Measurements from ENCODE around the gene IGFBP6. TPM values are rescaled to one million over a fixed set of nuclear protein-coding genes. Genes with fewer than 3 reads are reported as not detected.

IGFBP6 gene
- total RNA-seq, 1 experiment from 2014 or later = 29.3 TPM

DNA sequence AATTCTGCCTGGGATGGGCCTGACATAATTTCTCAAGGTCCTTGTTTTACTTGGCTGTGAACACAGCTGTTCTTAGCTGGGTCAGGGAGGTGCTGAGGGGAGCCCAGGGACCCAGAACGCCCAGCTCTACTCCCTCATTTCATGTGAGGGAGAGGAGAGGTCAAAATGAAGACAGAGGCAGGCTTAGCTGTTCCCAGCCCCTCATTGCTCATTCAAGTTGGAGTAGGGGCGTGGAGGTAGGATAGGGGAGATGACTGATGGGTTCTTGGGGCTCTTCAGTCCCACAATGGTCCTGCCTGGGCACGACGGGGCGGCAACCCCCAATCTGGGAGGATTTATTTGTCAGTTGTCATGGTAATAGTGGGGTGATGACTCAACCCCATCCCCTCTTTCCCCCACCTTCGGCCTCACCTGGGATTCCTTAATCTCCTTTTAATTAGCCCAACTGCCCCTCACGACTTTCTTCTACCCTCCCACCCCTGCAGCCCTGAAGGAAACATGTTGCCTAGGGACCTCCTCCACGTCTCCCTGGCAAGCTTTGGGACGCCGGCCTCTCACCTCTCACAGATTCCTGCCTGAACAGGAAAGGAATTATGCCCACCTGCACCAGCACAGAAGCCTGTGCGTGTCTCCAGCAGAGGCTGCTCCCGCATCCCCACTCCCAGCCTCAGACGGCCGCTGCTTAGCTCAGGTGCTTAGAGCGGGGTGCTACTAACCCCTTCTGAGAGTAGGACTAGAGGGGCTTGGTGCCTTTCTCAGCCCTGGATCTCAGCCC, 28.5 kb upstream of the IGFBP6 start:
- DNase-seq (ENCODE audit: low spot score) = no peak
- in situ Hi-C loops (cut with HindIII; ENCODE audit: low sequenced_read_pairs) = no loop called here

DNA sequence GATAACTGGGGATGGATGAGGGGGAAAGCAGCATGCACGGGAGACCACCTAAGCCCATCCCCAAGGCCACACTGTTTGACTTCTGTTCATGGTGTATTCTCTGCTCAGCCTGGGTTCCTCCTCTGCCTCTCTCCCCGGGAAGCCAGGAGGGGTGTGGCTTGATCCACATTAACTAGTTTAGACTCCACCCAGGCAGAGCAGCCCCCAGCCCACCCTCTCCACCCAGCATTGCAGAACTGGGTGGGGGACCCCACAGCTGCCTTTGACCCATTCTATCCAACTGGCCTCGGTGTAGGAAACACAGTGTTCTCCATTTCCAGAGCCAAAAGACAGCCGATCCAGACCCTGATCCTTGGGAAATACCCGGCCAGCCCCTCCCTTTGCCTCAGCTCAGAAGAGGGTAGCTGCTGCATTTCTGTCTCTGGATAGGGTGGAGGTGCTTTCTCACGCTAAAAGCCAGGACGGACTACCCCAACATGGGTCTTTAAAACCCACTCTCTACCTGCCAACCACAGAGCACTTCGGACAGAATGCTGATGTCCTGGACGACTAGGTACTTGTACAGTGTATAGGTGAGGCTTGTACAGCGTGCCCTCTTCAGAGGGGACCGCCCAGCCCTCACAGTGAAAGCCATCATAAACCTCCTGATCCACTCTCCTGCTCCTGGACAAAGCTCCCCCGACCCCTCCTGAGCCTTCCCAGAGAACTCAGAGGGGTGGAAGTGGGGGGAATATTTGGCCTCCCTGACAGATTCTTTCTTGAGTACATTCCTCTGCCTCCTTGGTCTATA, 27.7 kb upstream of the IGFBP6 start:
- no peak for DNase-seq (ENCODE audit: low spot score)
- in situ Hi-C loops (cut with HindIII; ENCODE audit: low sequenced_read_pairs) = loop anchor here (10.0 kb wide), 1 partner anchor 125 kb away; no protein-coding TSS in a partner anchor

DNA sequence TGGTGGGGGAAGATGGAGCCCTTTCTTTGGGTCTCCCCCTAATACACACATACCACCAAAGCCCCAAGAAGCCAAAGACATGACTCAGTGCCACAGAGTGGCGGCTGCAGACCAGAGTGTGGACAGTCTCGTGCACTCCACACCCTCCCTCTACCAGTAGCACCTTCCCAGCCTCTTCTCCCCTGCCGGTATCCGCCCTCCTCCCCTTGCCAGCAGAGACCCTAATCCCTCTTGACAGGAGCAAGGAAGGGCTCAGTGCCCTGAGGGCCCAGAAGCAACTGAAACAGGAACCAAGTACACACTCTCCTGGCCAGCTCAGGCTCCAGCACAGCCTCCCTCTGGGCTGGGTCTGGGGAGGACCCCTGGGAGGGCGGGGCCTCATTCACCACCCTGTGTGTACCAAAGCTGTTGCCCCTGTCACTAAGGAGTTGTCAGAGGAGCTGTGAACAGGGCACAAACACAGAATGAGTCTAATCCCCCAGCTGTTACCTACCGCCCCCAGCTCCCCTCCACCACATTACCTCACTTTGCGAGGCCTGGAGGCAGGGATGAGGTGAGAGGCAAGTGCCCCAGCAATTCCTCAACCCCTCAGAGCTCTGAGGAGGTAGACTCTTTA, 26.5 kb upstream of the IGFBP6 start:
- no peak for DNase-seq (ENCODE audit: low spot score)
- in situ Hi-C loops (cut with HindIII; ENCODE audit: low sequenced_read_pairs) = loop anchor here (10.0 kb wide), 1 partner anchor 124 kb away; no protein-coding TSS in a partner anchor

DNA sequence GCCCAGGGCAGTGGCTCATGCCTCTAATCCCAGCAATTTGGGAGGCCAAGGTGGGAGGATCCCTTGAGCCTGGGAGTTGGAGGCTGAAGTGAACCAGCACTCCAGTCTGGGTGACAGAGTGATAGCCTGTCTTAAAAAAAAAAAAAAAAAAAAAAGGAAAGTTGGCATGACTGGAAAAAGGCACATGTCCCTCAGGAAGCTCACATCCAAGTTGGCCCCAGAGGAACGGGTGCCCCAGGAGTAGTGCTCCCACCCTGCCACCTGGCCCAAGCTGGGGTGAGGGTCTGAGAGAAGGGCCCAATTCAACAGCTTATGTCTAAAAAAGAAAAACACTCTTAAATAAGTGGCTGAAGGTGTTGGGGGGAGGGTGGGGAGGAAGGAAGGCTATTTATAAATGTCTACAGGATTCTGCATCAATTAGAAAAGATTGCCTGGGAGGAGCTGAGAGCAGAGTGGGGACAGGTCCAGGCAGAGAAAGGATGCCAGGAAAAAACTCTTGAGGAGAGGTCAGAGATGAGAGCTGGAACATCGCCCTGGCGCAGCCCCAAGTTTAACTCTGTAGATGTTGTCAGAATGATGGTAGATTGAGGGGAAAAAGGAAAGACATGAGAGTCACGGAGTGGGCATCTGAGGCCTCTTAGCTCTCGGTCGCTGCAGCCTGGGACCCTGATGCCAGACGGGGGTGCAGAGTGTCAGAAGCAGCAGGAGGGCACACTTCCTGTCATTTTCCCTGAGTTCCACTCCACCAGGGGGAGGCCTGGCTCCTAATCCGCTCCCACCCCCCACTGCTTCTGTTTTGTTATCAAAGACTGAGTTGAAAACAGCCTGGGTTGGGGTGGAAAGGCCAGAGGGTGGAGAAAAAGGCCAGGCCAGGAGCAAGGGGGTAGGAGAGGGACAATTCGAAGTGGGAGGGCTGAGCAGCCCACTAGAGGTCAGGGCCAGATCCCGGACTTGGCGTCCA, 25.6 kb upstream of the IGFBP6 start:
- DNase-seq (ENCODE audit: low spot score) = no peak
- in situ Hi-C loops (cut with HindIII; ENCODE audit: low sequenced_read_pairs) = loop anchor here (10.0 kb wide), 1 partner anchor 123 kb away; no protein-coding TSS in a partner anchor

DNA sequence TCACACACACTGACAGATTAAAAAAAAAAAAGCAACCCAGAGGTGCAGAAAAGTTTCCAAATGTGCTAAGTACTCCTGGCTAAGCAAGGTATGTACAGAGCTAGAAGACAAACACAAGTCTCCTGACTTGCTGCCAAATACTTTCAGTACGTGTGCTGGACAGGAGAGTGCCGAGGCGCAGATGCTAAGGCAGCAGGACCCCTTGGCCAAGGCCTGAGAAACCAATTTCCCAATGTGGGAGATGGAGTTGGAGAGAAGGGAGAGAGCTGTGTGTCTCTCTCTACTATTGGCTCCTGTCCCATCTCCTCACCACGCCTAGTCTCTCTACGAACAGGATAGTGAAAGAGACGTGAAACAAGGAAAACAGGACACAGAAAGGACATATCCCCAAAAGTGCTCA, 23.6 kb upstream of the IGFBP6 start:
- peak; percentile 47 for DNase-seq (ENCODE audit: low spot score)
- in situ Hi-C loops (cut with HindIII; ENCODE audit: low sequenced_read_pairs) = loop anchor here (10.0 kb wide), 1 partner anchor 121 kb away; no protein-coding TSS in a partner anchor

DNA sequence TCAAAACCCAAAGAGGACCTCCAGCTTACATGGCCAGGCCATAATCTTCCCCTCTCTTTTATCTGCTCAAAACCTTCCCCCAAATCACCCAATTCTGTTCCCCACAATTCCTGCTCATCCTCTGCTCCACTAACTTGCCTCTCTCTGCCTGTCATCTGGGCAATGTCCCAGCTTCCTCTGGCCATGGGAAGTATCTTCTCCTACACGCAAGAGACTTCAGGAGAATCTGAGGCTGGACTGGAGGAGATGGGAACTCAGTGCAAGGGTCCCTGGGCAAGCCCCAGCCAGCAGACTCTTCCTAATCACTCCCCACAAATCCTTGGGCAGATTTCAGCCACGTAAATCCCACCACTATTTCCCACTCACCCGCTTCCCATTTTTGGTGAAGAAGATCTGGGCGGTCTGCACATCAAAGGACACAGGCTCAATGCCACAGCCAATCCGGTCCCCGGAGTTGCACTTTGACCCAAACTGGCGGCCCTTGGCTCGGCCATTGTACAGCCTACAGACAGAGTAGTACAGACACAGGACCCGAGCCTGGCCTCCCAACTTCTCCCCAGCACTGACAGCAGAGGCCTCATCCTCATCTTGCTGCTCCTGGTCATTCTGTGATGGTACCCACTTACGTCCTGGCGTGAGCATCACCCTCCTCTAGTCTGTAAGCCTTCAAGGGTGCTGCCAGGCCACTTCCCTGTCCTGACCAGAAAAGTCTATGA, 23.0 kb upstream of the IGFBP6 start:
- no peak for DNase-seq (ENCODE audit: low spot score)
- in situ Hi-C loops (cut with HindIII; ENCODE audit: low sequenced_read_pairs) = loop anchor here (10.0 kb wide), 1 partner anchor 120 kb away; no protein-coding TSS in a partner anchor

DNA sequence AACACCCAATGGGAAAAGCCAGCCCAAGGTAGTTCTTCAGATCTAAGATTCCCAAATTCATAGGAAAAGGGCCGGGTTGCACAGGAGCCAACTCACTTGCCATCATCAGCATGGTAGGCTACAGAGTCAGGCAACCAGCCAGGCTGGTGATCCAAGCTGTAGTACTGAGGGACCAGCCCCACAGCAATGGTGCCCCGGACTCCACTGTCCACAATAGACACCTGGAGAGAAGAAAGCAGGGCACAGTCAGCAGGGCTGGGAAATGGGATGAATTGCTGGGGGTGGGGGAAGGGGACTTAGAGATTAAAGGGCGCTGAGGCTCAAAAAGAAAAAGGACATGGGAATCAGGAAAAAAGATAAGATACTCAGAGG, 22.5 kb upstream of the IGFBP6 start:
- in situ Hi-C loops (cut with HindIII; ENCODE audit: low sequenced_read_pairs) = loop anchor here (5.0 to 10.0 kb wide), 2 partner anchors 47 to 120 kb away; no protein-coding TSS in a partner anchor
- DNase-seq (ENCODE audit: low spot score) = no peak

DNA sequence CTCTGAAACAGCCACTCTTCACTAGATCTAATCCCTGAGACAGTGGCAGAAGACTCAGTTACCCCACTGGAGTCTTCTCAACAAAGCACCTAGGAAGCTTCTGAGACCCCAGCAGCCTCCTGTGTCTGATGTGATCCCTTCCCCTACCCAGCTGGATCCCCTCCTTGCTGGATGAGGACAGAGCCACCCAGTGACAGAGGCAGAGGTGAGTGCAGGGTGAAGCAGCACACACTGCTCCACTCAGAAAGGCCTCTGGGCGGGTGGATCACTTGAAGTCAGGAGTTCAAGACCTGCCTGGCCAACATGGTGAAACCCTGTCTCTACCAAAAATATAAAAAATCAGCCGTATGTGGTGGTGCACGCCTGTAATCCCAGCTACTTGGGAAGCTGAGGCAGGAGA, 21.0 kb upstream of the IGFBP6 start:
- in situ Hi-C loops (cut with HindIII; ENCODE audit: low sequenced_read_pairs) = loop anchor here (5.0 to 10.0 kb wide), 2 partner anchors 46 to 118 kb away; no protein-coding TSS in a partner anchor
- DNase-seq (ENCODE audit: low spot score) = no peak

DNA sequence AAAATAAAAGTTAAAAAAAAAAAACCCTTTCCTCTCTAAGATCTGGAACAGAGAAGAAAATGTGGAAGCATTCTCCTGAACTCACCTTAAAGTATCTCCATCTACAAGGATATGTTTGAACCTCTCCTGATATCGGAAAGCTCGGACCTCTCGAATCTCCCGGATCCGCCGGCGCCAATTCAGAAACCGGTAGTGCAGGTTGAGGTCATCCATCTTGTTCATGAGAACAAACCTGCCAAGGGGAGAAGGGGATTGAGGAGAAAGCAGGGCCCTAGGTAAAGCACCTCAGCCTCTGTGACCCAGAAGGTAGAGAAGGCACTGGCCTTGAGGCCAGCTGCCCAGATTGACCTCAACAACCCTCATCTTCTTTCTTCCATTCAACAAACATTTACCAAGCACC, 20.4 kb upstream of the IGFBP6 start:
- DNase-seq (ENCODE audit: low spot score) = no peak

DNA sequence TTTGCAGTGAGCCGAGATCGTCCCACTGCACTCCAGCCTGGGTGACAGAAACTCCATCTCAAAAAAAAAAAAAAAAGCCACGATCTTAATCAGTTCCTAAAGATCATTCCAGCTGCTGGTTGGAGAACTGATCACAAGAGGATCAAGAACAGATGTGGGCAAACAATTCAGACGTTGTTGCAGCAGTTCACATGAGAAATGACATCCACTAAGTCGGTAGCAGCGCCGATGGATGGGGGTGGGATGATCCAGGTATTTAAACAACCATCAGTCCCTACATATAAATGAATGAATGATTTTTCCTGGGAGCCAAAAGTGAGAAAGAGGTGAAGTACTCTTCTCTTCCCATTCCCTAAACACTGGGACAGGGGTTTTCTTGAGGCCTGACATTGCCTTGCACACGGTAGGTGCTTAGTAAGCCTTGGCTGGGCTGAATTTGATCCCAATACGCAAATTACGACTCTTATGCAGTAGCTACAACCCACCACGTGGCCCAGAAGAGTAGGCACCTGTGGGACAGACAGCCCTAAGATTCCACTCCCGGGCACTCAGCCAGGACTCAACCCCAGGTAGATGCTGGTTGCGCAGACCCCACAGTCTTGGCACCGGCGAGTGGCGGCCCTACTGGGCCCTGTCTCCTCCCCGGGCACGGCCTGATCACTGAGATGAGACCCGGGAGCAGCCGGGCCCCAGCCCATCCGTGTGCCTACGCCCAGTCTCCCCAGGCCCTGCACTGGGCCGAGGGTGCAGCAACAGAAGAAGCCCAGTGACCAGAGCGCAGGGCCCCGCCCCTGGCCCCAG, 18.8 kb upstream of the IGFBP6 start:
- DNase-seq (ENCODE audit: low spot score) = no peak
- in situ Hi-C loops (cut with HindIII; ENCODE audit: low sequenced_read_pairs) = loop anchor here (5.0 to 10.0 kb wide), 2 partner anchors 44 to 116 kb away; no protein-coding TSS in a partner anchor

More for the DNA sequence above, 20.4 kb upstream of the IGFBP6 start:
- in situ Hi-C loops (cut with HindIII; ENCODE audit: low sequenced_read_pairs) = loop anchor here (5.0 to 10.0 kb wide), 2 partner anchors 45 to 118 kb away; no protein-coding TSS in a partner anchor

DNA sequence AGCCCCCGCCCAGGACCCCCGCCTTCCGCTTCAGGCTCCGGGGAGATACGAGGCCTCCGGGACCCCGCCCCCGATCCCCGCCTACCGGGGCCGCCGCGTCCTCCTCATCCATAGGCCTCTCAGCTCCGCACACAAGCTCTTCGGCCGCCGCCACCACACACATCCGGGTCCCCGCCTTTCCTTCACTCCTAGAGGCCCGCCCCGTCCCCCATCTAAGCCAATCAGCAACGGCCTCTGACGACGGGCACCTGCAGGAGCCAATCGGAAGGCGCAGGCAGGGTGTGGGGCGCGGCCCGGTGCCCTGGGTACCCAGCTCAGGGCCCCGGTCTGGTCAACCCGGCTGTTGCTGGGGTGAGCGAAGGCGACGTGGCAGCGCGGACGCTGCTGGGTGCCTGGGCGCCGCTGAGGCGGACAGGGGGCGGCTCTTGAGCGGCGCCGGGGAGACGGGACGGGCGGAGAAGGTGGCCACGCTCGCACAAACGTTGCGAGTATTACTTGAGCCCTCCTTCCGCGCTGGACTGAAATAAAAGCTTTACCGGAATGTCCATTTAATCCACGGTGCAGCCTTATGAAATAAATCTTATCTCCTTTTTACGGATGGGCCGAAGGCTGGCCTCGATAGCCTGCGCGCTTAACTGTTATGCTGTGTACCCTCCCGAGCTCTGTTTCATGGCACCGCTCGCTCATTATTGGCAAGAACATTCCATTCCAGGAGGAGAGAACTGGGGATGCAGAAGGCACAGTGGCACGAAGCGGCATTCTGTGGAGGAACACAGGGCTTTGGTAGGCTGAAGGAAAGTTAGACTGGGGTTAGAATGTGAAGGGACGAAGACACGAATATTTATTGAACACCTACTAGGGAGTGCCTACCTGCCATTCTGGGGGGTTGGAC, 18.0 kb upstream of the IGFBP6 start, which contains the start of gene SPRYD3:
Gene SPRYD3 (minus strand): TSS at position 165 of the 892 bp plus-strand sequence. CDS start 57 bp downstream, at position 108.
- peak; percentile 97 for DNase-seq (ENCODE audit: low spot score)
- in situ Hi-C loops (cut with HindIII; ENCODE audit: low sequenced_read_pairs) = loop anchor here (5.0 to 10.0 kb wide), 2 partner anchors 43 to 115 kb away; no protein-coding TSS in a partner anchor

DNA sequence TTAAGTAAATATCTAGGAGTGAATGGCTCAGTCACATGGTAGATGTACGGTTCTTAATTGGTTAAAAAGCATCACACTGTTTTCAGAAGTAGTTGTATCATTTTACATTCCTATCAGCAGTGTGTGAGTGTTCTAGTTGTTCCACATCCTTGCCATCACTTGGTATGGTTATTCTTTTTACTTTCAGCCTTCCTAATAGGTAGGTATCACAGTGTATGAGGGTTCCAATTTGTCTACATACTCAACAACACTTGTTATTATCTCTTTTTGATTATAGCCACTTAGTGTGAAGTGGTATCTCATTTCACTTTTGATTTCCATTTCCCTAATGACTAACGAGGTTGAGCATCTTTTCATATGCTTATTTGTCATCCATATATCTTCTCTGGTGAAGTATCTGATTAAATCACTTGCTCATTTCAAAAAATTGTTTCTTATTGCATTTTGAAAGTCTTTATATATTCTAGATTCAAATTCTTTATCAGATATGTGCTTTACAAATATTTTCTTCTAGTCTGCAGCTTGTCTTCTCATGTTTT, 14.8 kb upstream of the IGFBP6 start:
- no peak for DNase-seq (ENCODE audit: low spot score)
- in situ Hi-C loops (cut with HindIII; ENCODE audit: low sequenced_read_pairs) = no loop called here

DNA sequence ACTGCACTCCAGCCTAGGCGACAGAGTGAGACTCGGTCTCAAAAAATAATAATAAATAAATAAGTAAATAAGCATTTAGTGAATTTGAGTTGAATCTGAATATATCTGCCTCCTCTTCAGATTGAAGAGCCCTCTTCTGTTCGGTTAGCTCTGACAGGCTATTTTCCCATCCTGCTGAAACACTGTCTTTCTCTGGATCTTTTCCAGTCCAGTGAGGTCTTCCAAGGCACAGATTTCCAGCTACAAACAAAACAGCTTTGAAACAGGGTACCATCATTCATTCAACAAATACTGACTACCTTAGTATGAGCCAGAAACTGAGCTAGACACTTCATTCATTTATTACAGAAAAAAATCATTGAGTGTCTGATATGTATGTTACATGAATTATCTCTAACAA, 11.1 kb upstream of the IGFBP6 start:
- no peak for DNase-seq (ENCODE audit: low spot score)
- in situ Hi-C loops (cut with HindIII; ENCODE audit: low sequenced_read_pairs) = no loop called here

DNA sequence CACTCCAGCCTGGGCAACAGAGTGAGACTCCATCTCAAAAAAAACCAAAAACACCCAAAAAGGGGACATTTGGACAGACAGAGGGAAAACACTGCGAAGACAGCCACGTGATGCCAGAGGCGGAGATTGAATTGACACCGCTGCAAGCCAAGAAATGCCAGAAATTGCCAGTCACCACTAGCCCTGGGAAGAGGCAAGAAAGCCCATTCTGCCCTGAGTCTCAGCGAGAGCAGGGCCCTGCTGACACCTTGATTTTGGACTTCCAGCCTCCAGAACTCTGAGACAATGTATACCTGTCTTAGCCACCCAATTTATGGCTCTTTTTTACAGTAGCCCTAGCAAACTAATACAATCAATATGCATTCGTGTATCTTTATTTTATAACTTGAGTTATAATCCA, 7.4 kb upstream of the IGFBP6 start:
- DNase-seq (ENCODE audit: low spot score) = no peak
- in situ Hi-C loops (cut with HindIII; ENCODE audit: low sequenced_read_pairs) = no loop called here

DNA sequence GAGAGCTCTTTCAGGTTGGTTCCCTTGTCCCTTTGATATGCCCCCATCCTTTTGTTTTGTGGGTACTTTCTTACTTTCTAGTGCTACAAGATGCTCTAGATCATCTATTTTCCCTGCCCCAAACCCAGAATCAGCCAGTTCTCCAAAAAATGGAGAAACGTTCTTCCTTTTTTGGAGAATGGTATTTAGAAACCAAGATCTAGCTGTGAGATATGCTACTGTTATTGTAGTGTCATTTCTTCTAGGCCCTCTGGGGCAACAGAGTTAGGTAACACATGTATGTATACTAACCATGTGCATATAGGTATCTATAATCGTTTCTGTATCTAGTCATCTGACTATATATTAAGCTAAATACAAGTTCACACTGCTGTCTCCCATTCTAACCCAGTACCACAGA, 6.9 kb upstream of the IGFBP6 start:
- DNase-seq (ENCODE audit: low spot score) = no peak
- in situ Hi-C loops (cut with HindIII; ENCODE audit: low sequenced_read_pairs) = no loop called here

DNA sequence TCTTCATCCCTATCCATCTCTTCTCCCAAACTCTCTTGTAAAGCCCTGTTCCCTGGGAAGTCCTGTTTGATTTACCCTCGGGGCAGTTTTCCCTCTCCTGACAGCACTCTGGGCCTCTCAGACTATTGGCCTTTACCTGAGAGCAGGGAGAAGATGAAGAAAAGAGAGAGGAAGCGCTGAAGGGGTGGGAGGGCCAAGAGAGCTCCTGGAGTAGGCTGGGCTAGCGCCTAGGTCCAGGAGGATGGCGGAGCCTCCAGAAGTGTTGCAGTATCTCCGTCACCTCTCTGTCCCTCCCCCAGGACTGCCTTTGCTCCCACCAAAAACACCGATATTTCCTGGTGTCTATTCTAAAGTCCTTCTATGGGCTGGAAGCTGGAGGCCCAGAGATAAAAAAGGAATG, 5.7 kb upstream of the IGFBP6 start:
- DNase-seq (ENCODE audit: low spot score) = no peak
- in situ Hi-C loops (cut with HindIII; ENCODE audit: low sequenced_read_pairs) = no loop called here
